Hematopoietic multipotent progenitor cell (in vitro differentiated cells): ENCODE measurements around the gene ZNF442. TPM values are rescaled to one million over a fixed set of nuclear protein-coding genes. Genes with fewer than 3 reads are reported as not detected.
"Not testable (repeated sequence)": the region's sequence is repeated elsewhere in the genome, so short reads cannot be mapped to it uniquely, and the experiment has no call there.

Experiments
- DNase-seq, 3 donors: peaks; one replicate each; pipeline ENCODE4 v3.0.0-alpha.2; 2011 to 2015; ENCODE audit warnings: low read depth in 2 of 3, low spot score in 2 of 3
- total RNA-seq: library from RNA; depleted of rRNA; stranded (reverse); fragments of >200 nt; gene quantifications from one replicate; pipeline ENCODE4 v1.2.3, GENCODE V29; 2012

ZNF442 gene
- 1.1 TPM for total RNA-seq

DNA sequence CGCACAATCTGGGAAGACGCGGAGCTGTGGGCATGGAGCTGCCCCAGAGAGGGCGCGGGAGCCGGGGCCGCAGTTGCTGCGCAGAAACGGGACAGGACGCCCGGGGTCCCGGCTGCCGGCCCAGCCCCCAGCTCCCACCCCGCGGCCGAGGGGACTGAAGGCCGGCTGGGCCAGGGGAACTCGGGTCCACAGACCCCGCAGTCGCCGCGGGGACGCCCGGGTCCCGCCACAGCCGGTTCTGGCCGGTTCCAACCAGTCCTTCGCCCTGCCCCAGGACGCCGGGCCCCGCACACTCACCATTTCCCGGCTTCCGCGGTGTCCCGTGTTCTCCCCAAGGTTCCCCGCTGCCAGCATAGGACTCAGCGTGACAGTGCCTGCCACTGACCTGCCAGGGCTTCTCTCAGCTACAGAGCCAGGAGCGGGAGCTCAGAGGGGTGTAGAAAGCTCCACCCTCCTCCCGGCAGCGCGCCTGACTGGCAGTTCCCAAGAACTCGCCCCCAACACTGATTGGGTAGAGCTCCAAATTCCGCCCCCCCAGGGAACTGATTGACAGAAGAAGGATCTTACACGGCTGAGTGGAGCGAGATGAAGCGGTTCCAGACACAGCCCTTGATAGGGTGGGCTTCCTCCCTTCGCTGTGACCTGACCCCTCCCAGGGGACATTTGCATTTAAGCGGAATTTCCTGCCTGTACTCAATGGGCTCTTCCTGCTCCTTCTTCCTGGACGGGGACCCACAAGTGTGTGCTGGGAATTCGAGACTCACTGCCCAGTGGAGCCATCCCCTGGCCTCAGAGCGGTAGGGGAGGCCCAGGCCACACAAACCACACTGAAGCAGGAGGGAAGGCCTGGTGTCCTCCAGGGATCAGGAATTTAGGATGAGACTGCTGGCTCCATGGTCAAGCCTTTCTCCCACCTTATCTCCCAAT, at the start of gene ZNF442:
TSS of gene ZNF442 (minus strand) at position 448 of the 927 bp plus-strand sequence. CDS start 2,052 bp downstream, outside the sequence.
- peak; percentile 38 to 98 (median 94) for DNase-seq

DNA sequence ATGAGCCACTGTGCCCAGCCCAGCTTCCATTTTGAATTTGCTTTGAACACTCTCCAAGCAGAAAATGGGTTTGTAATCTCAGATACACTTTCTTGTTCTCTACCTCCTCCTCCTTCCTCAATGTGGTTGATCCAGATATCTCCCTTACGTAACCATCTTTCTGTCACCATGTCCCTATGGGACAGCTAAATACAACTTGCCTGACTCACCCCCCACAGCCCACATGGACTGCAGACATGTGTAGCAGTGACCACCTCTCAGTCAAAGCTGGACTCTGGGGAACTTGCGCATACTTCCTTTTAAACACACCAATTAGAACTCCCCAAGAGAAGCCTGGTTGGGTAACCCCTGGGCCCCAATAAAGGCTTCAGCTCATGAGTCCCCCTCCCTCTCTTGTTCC, 46.4 kb upstream of the ZNF442 start:
- DNase-seq: no peak

DNA sequence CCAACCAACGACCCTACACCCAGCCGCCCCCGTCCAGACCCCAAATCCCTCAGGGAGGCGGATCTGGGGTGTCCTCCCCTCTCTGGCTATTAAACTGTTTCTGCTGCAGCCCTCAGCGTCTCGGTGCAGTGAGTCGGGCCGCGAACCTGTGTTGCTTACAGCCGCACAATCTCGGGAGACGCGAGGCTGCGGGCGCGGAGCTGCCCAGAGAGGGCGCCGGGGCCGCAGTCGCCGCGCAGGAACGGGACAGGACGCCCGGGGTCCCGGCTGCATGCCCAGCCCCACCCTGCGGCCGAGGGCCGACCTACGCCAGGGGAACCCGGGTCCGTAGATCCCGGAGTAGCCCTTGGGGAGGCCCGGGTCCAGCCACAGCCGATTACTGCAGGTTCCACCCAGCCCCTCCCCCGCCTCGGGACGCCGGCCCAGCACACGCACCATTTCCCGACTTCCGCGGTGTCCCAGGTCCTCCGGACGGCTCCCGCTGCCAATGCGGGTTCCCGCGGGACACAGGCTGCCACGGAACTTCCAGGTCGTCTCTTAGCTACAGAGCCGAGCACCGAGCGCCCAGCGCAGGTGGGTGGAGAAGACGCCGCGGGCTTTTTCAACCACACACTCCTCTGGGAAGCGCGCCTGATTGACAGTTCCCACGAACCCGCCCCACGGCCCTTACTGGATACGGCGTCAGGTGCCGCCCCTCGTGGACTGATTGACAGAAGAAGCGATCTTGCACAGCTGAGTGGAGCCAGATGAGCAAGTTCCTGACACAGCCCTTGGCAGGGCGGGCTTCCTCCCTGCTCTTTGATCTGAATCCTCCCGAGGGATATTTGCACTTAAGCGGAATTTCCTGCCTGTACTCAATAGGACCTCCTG, 35.4 kb upstream of the ZNF442 start, which contains the start of gene ZNF799:
TSS of gene ZNF799 (minus strand) at position 639 of the 870 bp plus-strand sequence. CDS start at position 438, 201 bp downstream.
- peak; percentile 42 to 93 (median 91) for DNase-seq

DNA sequence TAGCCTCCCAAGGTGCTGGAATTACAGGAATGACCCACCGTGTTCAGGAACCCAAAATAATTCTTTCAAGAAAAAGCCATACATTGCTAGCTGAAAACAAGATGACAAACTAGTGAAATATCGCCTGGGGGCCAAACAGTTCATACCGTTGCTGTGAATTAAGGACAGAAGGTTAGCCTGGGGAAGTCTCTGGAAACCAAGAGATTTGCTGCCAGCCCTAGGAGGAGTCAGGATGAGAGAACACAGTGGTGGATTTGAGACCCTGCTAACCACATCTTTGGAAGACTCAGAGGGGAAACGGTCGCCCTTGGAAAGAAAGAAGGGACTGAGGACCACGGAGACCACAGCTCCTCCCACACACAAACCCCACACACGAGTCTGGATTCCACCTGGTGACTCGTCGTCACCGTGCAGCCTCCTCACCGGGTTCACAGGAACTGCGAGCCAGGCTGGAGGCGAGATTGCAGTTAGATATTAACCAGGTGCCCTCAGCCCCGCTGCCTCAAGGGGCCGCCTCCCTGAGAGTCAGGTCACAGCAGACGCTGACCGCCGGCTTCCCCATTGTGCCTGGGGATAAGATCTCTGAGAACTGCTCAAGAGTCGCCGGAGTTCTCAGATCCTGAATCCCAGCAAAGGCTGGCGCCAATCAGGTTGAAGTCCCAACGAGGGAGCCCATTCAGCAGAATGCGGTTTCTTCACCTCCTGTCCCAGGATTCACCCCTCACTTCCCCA, 34.6 kb upstream of the ZNF442 start:
- peak in 2 of 3 donors; percentile 35 to 39 for DNase-seq

DNA sequence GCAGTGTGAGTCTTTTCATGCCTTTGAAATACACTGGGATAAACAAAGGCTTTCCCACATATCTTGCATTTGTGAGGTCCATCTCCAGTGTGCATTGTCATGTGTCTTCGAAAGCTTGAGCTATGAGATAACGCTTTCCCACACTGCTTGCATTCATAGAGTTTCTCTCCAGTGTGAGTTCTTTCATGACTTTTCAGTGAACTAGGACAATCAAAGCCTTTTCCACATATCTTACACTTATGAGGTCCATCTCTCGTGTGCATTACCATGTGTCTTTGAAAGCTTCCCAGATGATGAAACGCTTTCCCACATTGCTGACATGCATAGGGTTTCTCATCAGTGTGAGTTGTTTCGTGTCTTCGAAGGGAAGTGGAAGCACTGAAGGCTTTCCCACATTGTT, 25.7 kb upstream of the ZNF442 start:
- not testable (repeated sequence) for DNase-seq

DNA sequence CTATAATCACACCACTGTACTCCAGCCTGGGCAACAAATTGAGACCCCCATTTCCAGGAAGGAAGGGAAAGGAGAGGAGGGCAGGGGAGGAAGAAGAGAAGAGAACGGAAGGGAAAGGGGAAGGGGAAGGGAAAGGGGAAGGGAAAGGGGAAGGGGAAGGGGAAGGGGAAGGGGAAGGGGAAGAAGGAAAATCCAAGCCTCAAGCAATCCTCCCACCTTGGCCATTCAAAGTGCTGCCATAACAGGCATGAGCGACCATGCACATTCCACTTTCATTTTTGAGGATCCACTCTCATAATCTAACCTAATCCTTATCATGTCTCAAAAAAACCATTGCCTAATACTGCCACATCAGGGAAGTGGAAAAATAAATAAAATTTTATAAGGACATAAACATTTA, 20.9 kb upstream of the ZNF442 start:
- not testable (repeated sequence) for DNase-seq

DNA sequence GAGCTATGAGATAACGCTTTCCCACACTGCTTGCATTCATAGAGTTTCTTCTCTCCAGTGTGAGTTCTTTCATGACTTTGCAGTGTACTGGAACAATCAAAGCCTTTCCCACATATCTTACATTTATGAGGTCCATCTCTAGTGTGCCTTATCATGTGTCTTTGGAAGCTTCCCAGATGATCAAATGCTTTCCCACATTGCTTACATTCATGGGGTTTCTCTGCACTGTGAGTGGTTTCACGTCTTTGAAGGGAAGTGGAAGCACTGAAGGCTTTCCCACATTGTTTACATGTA, 14.9 kb upstream of the ZNF442 start:
- DNase-seq: no peak

DNA sequence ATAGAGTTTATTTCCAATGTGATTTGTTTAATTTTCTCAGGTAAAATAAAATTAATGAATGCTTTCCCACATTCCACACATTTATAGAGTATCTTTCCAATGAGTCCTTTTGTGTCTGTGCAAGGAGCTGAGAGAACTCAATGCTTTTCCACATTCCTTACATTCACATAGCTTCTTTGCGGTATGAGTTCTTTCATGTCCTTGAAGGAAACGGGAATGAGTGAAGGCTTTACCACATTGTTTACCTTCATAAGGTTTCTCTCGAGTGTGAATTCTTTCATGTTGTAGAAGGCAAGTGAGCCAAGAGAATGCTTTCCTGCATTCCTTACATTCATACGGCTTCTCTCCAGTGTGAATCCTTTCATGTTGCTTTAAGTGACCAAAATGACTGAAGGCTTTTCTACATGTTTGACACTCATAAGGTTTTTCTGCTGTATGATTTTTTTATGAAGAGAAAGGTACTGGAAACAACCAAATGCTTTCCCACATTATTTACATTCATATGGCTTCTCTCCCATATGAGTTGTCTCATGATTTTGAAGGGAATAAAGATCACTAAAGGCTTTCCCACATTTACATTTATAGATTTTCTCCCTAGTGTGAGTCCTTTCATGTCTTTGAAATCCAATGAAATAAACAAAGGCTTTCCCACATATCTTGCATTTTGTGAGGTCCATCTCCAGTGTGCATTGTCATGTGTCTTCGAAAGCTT, 14.4 kb upstream of the ZNF442 start:
- no peak for DNase-seq

DNA sequence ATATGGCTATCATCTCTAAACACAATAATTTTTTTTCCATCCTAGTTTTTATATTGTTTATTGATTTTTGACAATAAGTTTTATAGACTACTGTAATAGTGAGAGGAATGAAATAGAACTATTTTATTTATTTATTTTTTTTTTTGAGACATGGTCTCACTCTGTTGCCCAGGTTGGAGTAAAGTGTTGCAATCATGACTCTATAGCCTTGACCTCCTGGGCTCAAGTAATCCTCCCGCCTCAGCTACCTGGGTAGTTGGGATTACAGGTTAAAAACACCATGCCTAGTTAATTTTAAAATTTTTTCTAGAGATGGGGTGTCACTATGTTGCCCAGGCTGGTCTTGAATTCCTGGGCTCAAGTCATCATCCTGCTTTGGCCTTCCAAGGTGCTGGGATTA, 8.5 kb upstream of the ZNF442 start:
- no peak for DNase-seq

DNA sequence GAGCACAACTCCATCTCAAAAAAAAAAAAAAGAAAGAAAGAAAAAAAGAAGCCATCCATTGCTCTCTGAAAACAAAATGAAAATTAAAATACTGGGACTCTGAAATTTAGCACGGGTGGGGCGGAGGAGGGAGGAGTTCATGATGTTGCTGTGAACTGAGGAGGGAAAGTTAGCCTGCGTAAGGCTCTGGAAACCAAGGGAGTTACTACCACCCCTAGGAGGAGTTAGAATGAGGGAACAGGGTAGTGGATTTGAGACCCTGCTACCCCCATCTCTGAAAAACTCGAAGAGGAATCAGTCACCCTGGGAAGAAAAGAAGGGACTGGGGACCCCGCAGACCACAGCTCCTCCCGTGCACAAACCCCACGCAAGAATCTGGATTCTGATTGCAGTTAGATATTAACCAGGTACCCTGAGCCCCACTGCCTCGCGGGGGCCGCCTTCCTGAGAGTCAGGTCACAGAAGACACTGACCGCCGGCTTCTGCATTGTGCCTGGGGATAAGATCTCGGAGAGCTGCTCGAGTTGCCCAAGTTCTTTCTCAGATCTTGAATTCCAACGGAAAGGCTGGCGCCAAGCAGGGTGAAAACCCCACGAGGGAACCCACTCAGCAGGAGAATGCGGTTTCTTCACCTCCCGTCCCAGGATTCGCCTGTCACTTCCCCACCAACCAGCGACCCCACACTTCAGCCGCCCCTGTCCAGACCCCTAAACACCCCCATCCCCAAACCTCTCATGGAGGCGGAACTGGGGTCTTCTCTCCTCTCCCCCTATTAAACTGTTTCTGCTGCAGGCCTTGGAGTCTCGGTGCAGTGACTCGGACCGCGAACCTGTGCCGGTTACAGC, 870 bp downstream of the ZNF442 start:
- peak in 2 of 3 donors; percentile 25 to 26 for DNase-seq

DNA sequence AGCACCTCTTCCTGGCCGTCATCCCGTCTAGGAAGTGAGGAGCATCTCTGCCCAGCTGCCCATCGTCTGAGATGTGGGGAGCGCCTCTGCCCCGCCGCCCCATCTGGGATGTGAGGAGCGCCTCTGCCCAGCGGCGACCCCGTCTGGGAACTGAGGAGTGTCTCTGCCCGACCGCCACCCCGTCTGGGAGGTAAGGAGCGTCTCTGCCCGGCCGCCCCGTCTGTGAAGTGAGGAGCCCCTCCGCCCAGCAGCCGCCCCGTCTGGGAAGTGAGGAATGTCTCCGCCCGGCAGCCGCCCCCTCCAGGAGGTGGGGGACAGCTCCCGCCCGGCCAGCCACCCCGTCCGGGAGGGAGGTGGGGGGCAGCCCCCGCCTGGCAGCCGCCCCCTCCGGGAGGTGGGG, 3.2 kb downstream of the ZNF442 start:
- DNase-seq: not testable (repeated sequence)

DNA sequence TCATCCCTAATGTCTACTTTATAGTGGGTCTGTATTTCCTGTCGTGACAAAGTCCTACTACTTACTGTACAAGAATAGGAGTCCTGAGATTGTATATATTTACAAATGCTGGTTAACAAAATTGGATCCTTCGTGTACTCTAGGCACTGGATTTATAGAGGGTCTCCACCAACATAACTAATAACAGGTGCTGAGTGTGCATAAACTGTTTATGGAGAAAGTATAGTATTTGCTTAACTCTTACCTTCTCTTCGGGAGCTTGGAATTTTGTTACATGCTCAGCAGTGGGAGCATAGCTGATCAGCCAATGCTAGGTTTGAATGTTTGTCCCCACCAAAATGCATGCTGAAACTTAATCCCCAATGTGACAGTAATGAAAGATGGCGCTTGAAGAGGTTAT, 12.1 kb downstream of the ZNF442 start:
- DNase-seq: no peak

DNA sequence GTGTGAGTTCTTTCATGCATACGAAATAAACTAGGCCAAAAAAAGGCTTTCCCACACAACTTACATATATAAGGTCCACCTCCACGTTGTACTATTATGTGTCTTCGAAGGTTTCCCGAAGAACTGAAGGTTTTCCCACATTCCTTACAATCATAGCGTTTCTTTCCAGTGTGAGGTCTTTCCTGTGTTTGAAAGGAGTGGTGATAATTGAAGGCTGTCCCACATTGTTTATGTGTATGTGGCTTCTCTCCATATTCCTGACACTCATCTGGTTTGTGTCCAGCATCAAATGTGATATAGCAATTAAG, 14.6 kb downstream of the ZNF442 start:
- peak in 1 of 3 donors; percentile 12 for DNase-seq

DNA sequence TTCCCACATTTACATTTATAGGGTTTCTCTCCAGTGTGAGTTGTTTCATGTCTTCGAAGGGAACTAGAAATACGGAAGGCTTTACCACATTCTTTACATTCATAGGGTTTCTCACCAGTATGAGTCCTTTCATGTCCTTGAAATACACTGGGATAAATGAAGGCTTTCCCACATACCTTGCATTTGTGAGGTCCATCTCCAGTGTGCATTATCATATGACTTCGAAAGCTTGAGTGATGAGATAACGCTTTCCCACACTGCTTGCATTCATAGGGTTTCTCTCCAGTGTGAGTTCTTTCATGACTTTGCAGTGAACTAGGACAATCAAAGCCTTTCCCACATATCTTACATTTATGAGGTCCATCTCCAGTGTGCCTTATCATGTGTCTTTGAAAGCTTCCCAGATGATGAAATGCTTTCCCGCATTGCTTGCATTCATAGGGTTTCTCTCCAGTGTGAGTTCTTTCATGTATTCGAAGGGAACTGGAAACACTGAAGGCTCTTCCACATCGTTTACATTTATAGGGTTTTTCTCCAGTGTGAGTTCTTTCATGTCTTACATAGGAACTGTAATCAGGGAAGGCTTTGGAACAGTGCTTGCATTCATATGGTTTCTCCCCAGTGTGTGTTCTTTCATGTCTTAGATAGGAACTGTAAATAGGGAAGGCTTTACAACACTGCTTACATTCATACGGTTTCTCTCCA, 15.1 kb downstream of the ZNF442 start:
- peak in 1 of 3 donors; percentile 4 for DNase-seq

DNA sequence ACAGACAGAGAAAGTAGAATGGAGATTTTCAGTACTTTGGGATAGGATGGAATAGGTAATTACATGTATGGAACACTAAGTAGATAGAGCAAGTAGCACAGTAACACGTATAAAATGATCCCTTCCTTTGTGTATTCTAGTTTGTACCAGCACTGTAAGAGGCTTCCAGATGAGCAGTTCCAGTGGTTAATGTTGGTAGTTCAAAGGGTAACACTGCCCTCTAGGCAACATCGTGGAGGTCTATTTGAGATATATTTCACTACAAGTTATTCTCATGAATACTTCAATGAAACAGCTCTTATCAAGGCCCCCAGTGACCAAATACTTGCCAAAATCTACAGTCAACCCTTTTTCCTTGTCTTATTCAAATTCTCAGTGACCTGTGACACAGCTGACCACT, 18.6 kb downstream of the ZNF442 start:
- DNase-seq: peak in 1 of 3 donors; percentile 26

DNA sequence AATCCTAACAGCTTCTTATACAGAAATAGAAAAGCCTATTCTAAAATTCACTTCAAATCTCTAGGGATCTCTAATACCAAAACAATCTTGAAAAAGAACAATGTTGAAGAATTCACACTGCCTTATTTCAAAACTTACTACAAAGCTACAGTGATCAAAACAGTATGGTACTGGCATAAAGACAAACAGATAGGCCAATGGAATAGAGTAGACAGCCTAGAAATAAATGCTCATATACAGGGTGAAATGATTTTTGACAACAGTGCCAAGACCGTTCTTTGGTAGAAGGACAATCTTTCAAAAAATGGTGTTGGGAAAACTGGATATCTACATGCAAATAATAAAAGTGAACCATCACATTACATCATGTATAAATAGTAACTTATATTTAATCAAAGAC, 20.3 kb downstream of the ZNF442 start:
- DNase-seq: no peak

DNA sequence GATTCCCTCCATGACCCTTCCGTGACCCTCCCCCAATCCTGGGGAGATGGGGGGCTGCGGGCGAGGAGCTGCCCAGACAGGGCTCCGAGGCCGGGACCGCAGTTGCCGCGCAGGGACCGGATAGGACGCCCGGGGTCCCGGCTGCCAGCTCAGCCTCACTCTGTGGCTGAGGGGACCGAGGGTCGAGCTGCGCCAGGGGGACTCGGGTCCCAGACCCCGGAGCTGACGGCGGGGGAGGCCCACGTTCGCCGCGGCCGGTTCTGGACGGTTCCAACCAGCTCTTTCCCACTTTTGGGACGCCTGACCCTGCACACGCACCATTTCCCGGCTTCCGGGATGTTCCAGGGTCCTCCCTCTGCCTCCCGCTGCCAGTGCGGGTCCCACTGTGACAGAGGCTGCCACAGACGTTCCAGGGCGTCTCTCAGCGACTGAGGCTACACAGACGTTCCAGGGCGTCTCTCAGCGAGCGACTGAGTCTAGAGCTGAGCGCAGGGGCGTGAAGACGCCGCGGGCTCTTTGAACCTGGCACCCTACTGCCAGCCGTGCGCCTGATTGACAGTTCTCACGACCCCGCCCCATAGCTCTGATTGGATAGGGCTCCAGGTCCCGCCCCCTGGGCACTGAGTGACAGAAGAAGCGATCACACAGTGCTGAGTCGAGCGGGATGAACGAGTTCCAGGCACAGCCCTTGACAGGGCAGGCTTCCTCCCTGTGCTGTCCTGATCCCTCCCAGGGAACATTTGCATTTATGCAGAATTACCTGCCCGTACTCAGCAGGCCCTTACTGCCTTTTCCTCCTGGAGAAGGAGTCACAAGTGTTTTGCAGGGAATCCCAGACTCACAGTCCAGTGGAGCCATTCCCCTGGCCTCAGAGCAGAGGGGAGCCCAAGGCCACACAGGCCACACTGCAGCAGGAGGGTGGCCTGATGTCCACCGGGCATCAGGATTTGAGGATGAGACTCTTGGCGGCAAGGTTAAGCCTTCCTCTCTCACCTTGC, 32.0 kb downstream of the ZNF442 start, which contains the start of gene ZNF563:
TSS of gene ZNF563 (minus strand) at position 472 of the 998 bp plus-strand sequence. CDS start at position 321, 151 bp downstream.
- DNase-seq: peak; percentile 85 to 97 (median 94)
